DMS53 treated with DMSO at 0.1 percent for 48 hours (cell line): ENCODE results near the gene FGF18.
"Not testable (repeated sequence)": the region's sequence is repeated elsewhere in the genome, so short reads cannot be mapped to it uniquely, and the experiment has no call there.

Source experiments
- DNase-seq: peaks from one replicate; lab custom pipeline; 2025; ENCODE audit not compliant: unreplicated experiment; lab: John Stamatoyannopoulos, UW

FGF18 gene

DNA sequence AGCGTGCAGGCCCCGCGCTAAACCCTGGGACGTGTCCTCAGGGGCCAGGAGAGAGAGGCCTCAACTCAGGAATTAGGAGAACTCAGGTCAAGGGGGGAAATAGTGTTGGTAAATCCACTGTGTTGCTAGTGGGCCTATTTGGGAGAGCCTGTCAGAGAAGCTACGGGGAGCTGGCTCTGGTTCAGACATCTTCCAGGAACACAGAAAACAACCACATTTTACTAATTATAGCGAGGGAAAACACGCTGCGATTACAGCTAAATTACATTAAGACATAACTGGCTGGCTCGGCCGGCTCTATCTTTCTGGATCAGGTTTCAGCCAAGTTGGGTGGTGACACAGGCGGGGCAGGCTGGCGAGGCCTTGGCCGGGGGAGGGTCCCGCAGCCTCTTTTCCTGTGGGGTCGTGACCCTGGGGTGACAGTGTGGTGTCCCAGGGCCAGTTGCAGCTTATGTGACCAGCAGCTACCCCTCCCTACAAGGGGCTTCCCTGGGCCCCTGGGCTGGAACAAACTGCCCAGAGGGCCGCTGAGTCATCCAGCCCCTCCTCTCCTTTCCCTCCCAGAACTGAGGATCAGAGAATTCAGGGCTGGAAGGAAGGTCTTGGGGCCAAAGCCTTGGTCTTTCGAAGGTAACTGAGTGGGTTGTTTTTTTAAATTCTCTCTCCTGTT is 75.1 kb downstream of the FGF18 start:
- DNase-seq = no peak

GRCh38 chr5:171495122-171495700 is 75.8 kb downstream of the FGF18 start:
- no peak for DNase-seq

- DNase-seq = no peak
Observed at GRCh38 chr5:171496456-171496855, 77.0 kb downstream of the FGF18 start.

GRCh38 chr5:171497494-171497893 is 78.0 kb downstream of the FGF18 start:
- not testable (repeated sequence) for DNase-seq

GRCh38 chr5:171498166-171498565 is 78.7 kb downstream of the FGF18 start:
- no peak for DNase-seq

DNA sequence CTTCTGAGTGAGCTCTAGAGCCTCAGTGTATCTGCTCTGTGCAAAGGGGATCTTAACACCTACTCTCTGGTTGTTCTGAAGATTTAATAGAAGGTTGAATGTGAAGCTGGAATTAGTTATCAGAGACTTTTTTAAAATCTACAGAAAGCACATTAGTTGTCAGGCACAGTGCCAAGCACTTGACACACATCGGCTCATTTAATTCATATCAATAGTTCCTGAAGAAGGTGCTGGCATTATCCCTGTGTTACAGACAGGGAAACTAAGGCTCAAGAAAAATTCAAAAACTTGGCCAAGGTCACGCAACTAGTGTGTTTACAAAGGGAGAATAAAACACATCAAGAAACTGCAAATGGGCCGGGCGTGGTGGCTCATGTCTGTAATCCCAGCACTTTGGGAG is 80.2 kb downstream of the FGF18 start:
- no peak for DNase-seq

DNA sequence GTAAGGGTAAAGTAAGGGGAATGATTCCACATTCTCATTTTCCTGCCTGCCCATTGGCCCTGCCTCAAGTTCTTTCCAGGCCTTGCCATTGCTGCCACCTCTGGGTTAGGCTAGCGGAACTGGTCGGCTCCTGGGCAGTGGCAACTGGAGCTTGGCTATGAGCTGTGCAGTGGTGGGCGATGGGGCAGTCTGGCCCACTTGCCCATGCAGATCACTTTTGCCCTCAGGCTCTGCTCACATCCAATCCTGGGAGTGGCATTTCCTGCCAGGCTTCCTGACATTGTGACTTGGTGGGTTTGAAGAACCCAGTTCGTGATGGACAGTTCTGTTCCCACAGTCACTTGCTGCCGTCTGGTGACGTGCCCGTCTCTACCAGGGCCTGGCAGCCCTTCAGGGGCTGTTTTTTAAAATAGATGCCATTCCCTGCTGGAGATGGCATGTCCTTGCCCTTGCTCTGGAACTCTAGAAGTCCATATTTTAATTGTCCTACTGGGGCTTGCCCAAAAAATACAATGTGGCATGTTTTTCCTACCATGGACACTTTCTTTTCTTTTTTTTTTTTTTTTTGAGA is 86.1 kb downstream of the FGF18 start:
- DNase-seq = no peak

- no peak for DNase-seq
Observed at GRCh38 chr5:171506951-171507350, 87.5 kb downstream of the FGF18 start.
